Brain microvascular endothelial cell (primary cell): ENCODE measurements around the gene PKNOX2.
A peak's percentile ranks its signal among the peaks of the same experiment; 100 is the strongest.

Source experiments
- DNase-seq: peaks from one replicate; pipeline ENCODE4 v3.0.0-alpha.2; 2020
- H3K27ac ChIP-seq: fragments of 250-450 bp; sonication (Bioruptor Pico); 2 replicates; pipeline ENCODE4 v1.5.1; 2020; ENCODE audit warnings: mild to moderate bottlenecking, moderate library complexity
- H3K27me3 ChIP-seq: fragments of 250-450 bp; sonication (Bioruptor Pico); replicated peaks from 2 replicates; pipeline ENCODE4 v1.5.1; 2020; ENCODE audit warnings: mild to moderate bottlenecking
- H3K36me3 ChIP-seq: fragments of 250-450 bp; sonication (Bioruptor Pico); replicated peaks from 2 replicates; pipeline ENCODE4 v1.5.1; 2020; ENCODE audit warnings: mild to moderate bottlenecking
- H3K4me3 ChIP-seq: 2 replicates; pipeline ENCODE4 v1.5.1; 2011; ENCODE audit warnings: low read depth, mild to moderate bottlenecking, control low read depth, low read length, moderate library complexity
- CTCF ChIP-seq: IDR thresholded peaks from 2 replicates; pipeline ENCODE4 v1.5.1; 2011; ENCODE audit warnings: low read depth, mild to moderate bottlenecking, moderate library complexity, low read length, control low read depth, inconsistent platforms; ENCODE audit errors: missing control alignments
- in situ Hi-C: cut with HindIII; loops from 2 replicates; pipeline ENCODE4 v1.10.0; 2017; ENCODE audit warnings: low sequenced_read_pairs, low pct_ligation_motif_present

The PKNOX2 gene

DNA sequence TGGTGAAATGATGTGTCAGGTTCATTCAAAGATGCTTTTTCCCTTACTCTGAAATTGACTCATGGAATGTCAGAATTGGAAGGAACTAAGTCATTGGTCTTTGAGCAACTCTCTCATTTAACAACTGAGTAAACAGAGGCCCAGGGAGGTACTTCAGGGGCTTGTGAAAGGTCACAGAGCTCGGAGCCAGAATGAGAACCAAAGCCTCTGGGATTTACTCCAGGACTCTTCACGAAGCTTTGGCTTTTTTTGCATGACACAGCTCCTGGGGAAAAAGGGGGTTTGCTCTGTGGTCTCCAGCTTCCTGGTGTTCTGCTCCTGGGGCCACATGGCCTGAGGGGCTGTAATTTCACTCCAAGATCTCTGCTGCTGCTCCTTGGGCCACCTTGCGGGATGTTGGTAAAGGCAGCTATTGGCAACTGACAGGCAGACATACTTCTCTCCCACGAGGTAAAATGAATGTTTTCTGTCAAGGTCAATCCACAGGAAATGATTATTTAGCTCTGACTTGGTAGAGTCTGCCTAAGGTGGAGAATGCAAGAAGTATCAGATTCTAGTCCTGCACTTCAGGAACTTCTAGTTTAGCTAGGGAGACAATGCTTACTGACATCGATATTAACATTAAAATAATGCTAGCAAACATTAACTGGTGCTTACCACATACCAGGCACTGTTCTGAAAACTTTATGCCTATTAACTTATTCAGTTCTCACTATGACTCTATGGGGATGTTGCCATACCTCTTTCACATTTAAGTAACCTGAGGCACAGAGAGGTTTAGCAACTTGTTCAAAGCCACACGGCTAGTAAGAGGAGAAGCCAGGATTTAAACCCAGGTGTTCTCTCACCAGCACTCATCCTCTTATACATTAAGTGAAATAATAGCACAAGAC is 16.1 kb downstream of the PKNOX2 start:
- in situ Hi-C loops = no loop called here
- H3K4me3 ChIP-seq = no peak overlapping the region
- no peaks in the 10 kb centered on the region for H3K36me3 ChIP-seq
- no peaks in the 10 kb centered on the region for H3K27me3 ChIP-seq
- peak; percentile 18 for TF ChIP-seq CTCF
- peak overlapping the region; percentile 1 for H3K27ac ChIP-seq
- no peak for DNase-seq

GRCh38 chr11:125182573-125182972 is 18.0 kb downstream of the PKNOX2 start:
- H3K36me3 ChIP-seq = no peaks in the 10 kb centered on the region
- no peak overlapping the region for H3K27ac ChIP-seq
- H3K27me3 ChIP-seq = no peaks in the 10 kb centered on the region
- no peak for TF ChIP-seq CTCF
- no peak overlapping the region for H3K4me3 ChIP-seq
- in situ Hi-C loops = no loop called here
- no peak for DNase-seq

DNA sequence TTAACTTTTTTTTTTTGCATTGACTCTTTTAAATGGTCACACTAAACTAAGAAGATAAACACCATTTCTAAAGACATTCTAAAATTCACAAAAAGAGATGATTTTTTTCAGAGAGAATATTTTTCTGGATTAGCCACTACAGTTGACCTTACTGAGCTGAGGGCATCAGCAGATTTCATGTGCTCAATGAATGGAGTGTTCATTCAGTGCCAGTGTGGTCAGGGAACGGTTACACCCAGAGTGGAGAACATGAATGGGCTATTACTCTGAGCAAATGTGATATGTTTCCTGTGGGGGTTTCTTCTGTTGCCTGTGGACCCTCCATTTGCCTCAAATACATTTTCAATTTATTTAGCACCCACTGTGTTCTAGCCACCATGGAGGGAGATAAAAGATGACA is 19.1 kb downstream of the PKNOX2 start:
- H3K27me3 ChIP-seq = no peaks in the 10 kb centered on the region
- no peak overlapping the region for H3K27ac ChIP-seq
- in situ Hi-C loops = no loop called here
- no peak overlapping the region for H3K4me3 ChIP-seq
- no peak for DNase-seq
- TF ChIP-seq CTCF = no peak
- H3K36me3 ChIP-seq = no peaks in the 10 kb centered on the region

DNA sequence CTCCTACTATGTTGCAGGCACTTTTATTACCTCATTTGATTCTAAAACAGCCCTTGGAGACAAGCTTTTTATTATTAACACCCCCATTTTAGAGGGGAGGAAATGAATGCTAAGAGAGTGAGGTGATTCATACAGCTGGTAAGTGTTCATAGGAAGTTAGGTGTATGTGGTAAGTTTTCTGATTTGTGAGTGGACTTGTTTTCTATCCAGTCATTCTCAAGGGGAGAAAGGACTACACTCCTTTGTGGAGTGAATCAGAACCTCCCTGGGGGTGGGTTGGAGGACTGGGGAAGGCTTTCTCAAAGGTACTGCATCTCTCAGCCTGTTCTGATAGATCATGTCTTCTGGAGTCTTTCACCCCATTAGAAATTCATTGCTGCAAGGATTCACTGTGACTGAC is 23.5 kb downstream of the PKNOX2 start:
- H3K4me3 ChIP-seq = no peak overlapping the region
- TF ChIP-seq CTCF = no peak
- no peak for DNase-seq
- no peaks in the 10 kb centered on the region for H3K27me3 ChIP-seq
- in situ Hi-C loops = no loop called here
- no peaks in the 10 kb centered on the region for H3K36me3 ChIP-seq
- H3K27ac ChIP-seq = no peak overlapping the region

- Histone ChIP-seq H3K4me3 (no peak overlapping the region), H3K27me3 (no peaks in the 10 kb centered on the region), H3K36me3 (no peaks in the 10 kb centered on the region), H3K27ac (no peak overlapping the region)
- in situ Hi-C loops = no loop called here
- no peak for DNase-seq
- no peak for TF ChIP-seq CTCF
These were observed 26.0 kb downstream of the PKNOX2 start for GRCh38 chr11:125190566-125190965.

DNA sequence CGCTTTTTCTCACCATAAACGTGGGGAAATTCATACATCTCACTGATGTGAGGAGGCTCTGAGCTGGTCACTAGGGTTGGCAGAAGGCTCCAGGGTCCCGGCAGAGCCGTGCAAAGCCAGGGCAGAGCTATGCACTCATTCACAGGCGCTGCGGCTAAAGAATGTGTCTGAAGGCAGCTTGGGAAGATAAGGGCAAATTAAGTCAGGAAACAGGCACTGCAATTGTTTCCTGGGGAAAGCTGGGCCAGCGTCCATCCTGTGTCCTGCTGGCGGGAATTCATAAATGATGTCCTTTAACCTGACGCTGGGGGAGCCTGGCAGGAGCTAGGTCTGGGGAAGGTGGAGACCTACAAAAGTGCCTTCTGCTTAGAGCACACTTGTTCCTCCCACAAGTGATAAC is 27.6 kb downstream of the PKNOX2 start:
- no peak for TF ChIP-seq CTCF
- Histone ChIP-seq H3K27me3 (no peaks in the 10 kb centered on the region), H3K27ac (no peak overlapping the region), H3K36me3 (no peaks in the 10 kb centered on the region), H3K4me3 (no peak overlapping the region)
- in situ Hi-C loops = no loop called here
- DNase-seq = no peak
